Coronary artery (tissue), 2 donors: ENCODE data around the gene BAZ1B.
"Not testable (repeated sequence)": the region's sequence is repeated elsewhere in the genome, so short reads cannot be mapped to it uniquely, and the experiment has no call there.

ENCODE experiments used
- DNase-seq: peaks from one replicate; pipeline ENCODE4 v3.0.0-alpha.2; 2017; ENCODE audit warnings: low spot score
- H3K27ac ChIP-seq, 2 donors: fragments of 200-600 bp; sonication (generic); one replicate each; pipeline ENCODE4 v1.5.1; 2016 to 2019
- H3K4me3 ChIP-seq: fragments of 200-600 bp; sonication (generic); 2 replicates; pipeline ENCODE4 v1.5.1; 2016; ENCODE audit warnings: mild to moderate bottlenecking, moderate library complexity
- CTCF ChIP-seq: fragments of 200-600 bp; sonication (generic); IDR thresholded peaks from one replicate; pipeline ENCODE4 v1.5.1; 2019; ENCODE audit warnings: antibody characterized with exemption

Gene BAZ1B

GRCh38 chr7:73431041-73431835, 90.9 kb downstream of the BAZ1B start:
- no peak overlapping the region for H3K27ac ChIP-seq
- DNase-seq: no peak
- H3K4me3 ChIP-seq: no peak overlapping the region
- no peak for TF ChIP-seq CTCF

- not testable (repeated sequence) for DNase-seq, H3K4me3 ChIP-seq
Measured at GRCh38 chr7:73430540-73430939, 91.6 kb downstream of the BAZ1B start.

GRCh38 chr7:73429622-73430505, 92.2 kb downstream of the BAZ1B start:
- H3K27ac ChIP-seq: no peak overlapping the region
- no peak for TF ChIP-seq CTCF
- H3K4me3 ChIP-seq: no peak overlapping the region
- DNase-seq: no peak

More at GRCh38 chr7:73430540-73430939, 91.6 kb downstream of the BAZ1B start:
- not testable (repeated sequence) for H3K27ac ChIP-seq

- Histone ChIP-seq H3K27ac (no peak overlapping the region), H3K4me3 (no peak overlapping the region)
- DNase-seq: no peak
- TF ChIP-seq CTCF: no peak
Measured at GRCh38 chr7:73429215-73429614, 92.9 kb downstream of the BAZ1B start.

GRCh38 chr7:73427902-73428787, 93.9 kb downstream of the BAZ1B start:
- no peak overlapping the region for H3K4me3 ChIP-seq
- no peak for DNase-seq
- no peak for TF ChIP-seq CTCF
- H3K27ac ChIP-seq: no peak overlapping the region

GRCh38 chr7:73426016-73426415, 96.1 kb downstream of the BAZ1B start:
- no peak for DNase-seq
- Histone ChIP-seq H3K27ac (no peak overlapping the region), H3K4me3 (no peak overlapping the region)
- no peak for TF ChIP-seq CTCF
